NT2/D1 (cell line): Measurements from ENCODE around the gene NKD1.

Source experiments
- SUZ12 ChIP-seq: IDR thresholded peaks from 2 replicates; pipeline ENCODE4 v1.6.1; 2011; ENCODE audit not compliant: insufficient read length, insufficient read depth; ENCODE audit errors: extremely low read depth
- YY1 ChIP-seq: IDR thresholded peaks from 2 replicates; pipeline ENCODE4 v1.6.1; 2011; ENCODE audit not compliant: insufficient read length, insufficient read depth
- ZNF274 ChIP-seq: IDR thresholded peaks from 2 replicates; pipeline ENCODE4 v1.6.1; 2011; ENCODE audit warnings: mild to moderate bottlenecking, low read depth, low read length

GRCh38 chr16:50609471-50609870 lies 61.3 kb downstream of the NKD1 start:
- TF ChIP-seq SUZ12 (no peak), YY1 (no peak), ZNF274 (no peak)
